Breast epithelium (tissue), 3 donors: Measurements from ENCODE around the gene PISD.

Experiments
- CTCF ChIP-seq, 3 donors: fragments of 450-650 bp; IDR thresholded peaks; one replicate each; pipeline ENCODE4 v1.5.1; 2016 to 2017; ENCODE audit warnings: antibody characterized with exemption in 3 of 3, mild to moderate bottlenecking in 3 of 3, moderate library complexity in 3 of 3
- POLR2A ChIP-seq: fragments of 450-650 bp; IDR thresholded peaks from one replicate; pipeline ENCODE4 v1.6.1; 2016; ENCODE audit warnings: antibody characterized with exemption, mild to moderate bottlenecking, moderate library complexity
- POLR2AphosphoS5 ChIP-seq, 3 donors: sonication (generic); formaldehyde crosslinking; IDR thresholded peaks; one replicate each; pipeline ENCODE4 v1.6.1; 2017; ENCODE audit warnings: antibody characterized with exemption in 3 of 3

- no peak for TF ChIP-seq CTCF (IDR thresholded peaks at IDR 0.05)
- TF ChIP-seq POLR2A, result no peak
- TF ChIP-seq POLR2AphosphoS5 (IDR thresholded peaks at IDR 0.05), result peak in 1 of 3 donors; percentile 17
Measured at GRCh38 chr22:31639436-31640039, 22.5 kb downstream of the PISD start.
